ENCODE measurements around the gene RAD51B.
"Not testable (repeated sequence)": the region's sequence is repeated elsewhere in the genome, so short reads cannot be mapped to it uniquely, and the experiment has no call there.

The RAD51B gene

GRCh38 chr14:68295316-68295816, 475.8 kb downstream of the RAD51B start:
- DNase-seq (ENCODE audit: low read depth in 2 of 2): no peak

DNA sequence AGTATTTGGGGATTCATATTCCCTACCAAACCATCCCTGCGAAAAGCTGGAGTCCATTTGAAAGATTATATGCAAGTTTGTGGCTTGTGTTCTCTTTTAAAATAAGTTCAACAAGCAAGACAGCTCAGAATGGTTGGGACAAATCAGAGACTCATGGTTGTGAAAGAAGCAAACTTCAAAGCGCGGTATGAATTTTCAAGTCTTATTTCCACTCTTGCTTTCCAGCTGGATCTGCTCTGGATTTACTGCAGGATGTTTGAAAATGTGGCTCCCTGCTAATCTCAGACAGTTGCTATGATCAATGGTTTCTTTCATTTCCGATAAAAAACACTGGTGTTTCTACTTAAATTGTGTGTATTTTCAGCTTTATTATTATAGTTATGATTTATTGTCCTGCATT, 477.5 kb downstream of the RAD51B start:
- DNase-seq (ENCODE audit: low read depth in 2 of 2): no peak

GRCh38 chr14:68297876-68298468, 478.4 kb downstream of the RAD51B start:
- DNase-seq (ENCODE audit: low read depth in 2 of 2): no peak

GRCh38 chr14:68300608-68301007, 481.0 kb downstream of the RAD51B start:
- no peak for DNase-seq (ENCODE audit: low read depth in 2 of 2)

DNA sequence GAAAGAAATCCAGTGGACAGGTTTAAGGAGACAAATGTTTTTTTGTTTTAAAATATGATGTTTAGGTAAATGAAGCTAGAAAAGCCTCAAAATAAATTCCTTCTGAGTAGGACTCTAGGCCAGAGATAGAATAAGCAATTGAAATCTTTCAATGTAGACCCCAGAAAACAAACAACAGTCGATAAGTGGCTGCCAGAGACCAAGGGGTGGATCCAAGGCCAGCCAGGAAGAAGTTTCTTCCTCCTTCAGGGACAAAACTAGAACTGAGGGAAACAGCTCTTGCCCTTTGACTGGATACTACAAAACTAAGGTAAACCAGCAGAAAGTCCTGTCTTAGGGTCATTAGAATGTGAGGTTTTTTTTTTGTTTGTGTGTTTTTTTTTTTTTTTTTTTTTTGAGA, 481.6 kb downstream of the RAD51B start:
- DNase-seq (ENCODE audit: low read depth in 2 of 2): no peak

DNA sequence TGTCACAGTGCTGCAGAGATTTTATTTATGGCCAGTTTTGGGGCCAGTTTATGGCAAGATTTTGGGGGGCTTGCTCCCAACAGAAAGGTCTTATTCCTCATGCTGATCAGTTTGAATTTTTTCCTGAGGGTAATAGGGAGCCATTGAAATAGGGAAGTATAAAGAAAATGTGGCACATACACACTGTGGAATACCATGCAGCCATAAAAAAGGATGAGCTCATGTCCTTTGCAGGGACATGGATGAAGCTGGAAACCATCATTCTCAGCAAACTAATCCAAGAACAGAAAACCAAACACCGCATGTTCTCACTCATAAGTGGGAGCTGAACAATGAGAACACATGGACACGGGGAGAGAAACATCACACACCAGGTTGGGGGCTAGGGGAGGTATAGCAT, 483.4 kb downstream of the RAD51B start:
- not testable (repeated sequence) for DNase-seq (ENCODE audit: low read depth in 2 of 2)

- DNase-seq (ENCODE audit: low read depth in 2 of 2): no peak
These were observed 486.2 kb downstream of the RAD51B start for GRCh38 chr14:68305738-68306137.

GRCh38 chr14:68306265-68306933, 486.8 kb downstream of the RAD51B start:
- no peak for DNase-seq (ENCODE audit: low read depth in 2 of 2)

DNA sequence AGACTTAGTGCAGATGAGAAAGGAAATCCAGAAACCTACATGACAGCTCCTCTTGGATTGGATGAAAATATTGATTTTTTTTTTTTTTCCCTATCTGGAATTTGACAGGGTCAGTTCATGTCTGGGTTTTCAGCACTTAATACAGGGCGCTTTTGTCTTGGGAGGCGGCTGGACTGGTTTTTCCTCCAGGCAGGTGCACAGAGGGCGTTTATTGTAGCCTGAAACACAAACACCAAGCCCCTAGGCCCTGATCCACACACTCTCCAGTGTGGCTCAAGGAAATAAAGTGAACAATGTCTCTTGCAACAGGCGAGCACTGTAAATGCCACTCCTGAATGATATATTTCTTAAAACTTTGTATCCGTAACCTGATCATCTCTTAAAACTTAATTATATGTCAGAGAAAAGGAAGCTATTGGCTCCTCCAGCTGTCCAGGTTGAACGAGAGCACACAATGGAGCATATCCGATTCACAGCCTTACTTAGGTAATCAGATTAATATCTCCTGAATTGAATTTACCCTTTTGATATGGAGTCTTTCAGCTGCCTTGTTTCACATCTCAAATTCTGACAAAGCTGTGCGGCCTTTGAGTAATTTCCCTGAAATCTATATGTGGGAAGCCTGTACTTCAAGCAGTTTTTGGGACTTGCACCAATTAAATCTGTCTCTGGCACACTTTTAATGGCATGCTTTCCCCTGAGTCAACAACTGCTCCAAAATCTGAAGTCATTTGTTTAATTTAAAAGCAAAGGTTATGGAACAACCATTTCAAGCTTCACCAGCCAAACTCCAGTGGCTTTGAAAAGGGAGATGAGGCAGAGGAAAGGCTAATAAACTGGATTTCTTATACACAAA, 487.6 kb downstream of the RAD51B start:
- no peak for DNase-seq (ENCODE audit: low read depth in 2 of 2)

- no peak for DNase-seq (ENCODE audit: low read depth in 2 of 2)
These were observed 488.2 kb downstream of the RAD51B start for GRCh38 chr14:68307790-68308168.

DNA sequence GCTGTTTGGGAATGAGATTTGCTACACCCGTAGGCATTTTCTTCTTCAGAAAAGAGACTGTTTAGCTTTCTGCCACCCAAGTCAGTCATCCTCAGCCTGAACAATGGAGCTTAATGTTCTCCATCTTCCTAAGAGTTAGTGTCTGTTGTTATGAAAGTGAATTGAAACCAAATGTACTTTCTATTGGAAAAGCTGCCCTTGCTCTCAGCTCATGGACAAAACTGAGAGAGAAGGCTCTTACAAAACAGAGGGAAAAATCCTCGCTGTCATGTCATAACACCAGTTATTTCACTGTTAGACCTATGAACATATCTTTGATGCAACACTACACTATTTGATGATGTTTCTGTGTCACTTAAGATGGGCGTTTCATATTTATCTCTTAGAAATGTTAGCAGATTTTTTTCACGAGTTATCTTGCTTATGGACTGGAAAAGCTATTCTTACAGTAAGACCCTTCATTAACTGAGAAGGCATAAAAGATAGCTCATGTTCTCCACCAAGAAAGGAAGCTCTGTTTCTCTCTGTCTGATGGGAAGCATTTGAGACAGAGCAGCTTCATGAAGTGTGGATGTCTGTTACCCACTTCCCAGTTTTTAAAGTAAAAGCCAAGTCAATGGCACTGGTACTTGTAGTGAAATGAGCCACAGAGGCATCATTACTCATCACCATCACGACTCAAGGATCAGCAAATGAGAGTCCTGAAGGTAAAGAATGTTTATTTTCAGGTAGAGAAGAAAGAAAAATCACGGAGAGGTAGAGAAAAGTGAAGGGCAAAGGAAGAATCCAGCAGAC, 489.3 kb downstream of the RAD51B start:
- DNase-seq (ENCODE audit: low read depth in 2 of 2): no peak

DNA sequence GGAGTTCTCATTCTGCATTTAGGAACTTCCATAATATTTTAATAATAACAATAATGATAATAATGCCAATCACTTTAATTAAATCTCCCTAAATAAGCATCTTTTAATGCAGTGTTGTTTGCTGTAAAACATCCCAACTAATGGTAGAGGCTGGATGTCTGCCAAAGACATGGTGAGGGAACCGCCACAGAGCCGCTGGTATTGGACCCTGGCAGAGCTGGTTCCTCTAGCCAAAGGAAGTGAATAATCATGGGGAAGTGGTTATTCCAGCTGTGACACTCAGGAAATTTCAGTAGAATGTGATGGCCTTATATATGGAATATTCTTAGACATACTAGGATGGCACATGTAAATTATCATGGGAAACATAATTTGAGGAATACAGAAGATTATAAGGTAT, 490.0 kb downstream of the RAD51B start:
- DNase-seq (ENCODE audit: low read depth in 2 of 2): no peak

GRCh38 chr14:68312300-68312699, 492.7 kb downstream of the RAD51B start:
- no peak for DNase-seq (ENCODE audit: low read depth in 2 of 2)

DNA sequence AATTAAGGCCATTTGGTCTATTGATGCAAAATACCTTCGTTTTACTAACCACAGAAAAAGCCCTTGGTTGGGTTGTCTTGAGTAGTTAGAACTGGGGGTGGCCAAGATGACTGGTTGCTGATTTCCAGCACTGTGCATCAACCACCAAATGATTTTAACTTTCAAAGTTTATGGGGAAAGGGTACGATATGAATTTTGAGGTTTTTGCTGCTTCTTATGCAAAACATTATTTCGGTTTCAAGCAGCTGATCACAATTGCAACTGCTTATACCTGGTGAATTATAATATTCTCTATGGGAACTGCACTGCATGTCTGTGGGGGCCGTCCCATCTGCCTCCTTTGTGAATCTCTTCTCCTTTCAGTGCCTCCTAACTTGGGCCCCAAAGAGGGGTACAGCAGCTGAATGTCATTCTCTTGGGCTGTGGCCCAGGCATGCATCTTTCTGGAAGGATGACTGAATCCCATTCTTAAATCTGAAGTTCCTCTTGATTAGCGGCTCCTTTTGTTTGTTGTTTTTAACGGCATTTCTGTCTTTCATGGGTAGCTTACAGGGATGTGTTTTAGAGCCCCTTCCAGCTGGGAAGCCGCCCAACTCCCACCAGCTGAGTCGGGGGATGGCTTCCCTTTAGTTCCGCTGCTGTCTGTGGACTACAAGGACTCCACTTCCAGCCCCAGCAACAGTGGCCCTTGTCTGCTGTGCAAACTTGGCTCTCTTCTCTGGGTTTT, 493.5 kb downstream of the RAD51B start:
- DNase-seq (ENCODE audit: low read depth in 2 of 2): no peak

DNA sequence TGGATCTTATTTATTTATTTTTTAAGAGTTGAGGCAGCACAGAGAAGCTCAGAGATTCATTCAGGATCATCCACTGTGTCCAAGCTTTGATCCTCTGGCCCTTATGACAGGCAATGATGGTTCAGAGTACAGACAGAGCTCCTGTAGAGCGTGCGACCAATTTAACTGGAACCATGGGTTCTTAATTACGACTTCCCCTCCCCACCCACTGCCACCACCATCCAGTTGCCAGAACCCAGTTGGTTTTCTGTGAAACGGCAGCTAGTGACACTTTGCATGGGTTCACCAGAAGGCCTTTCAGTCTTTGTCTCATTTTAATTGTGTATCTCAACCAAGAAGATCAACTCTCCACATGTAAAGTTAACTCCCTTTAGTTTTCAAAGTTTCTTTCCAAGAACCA, 495.1 kb downstream of the RAD51B start:
- DNase-seq (ENCODE audit: low read depth in 2 of 2): no peak

DNA sequence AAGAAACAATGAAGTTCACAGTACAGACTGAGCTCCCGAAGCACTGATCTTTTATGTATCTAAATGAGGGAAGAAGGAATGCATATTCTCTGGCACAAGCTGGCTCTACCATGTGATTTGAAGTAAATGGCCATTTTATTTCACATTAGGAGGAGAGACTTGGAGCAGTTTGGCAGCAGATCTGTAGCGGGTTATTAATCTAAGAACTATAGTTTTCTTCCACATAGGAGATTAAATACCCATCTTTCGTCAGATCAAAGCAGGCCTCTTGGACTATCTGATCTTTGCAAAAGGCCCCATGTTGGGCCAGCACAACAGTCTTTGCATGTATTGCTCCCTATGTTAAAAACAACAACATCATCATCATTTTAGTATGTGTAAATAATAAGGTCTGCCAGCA, 495.5 kb downstream of the RAD51B start:
- no peak for DNase-seq (ENCODE audit: low read depth in 2 of 2)

GRCh38 chr14:68316078-68316868, 496.7 kb downstream of the RAD51B start:
- DNase-seq (ENCODE audit: low read depth in 2 of 2): no peak

DNA sequence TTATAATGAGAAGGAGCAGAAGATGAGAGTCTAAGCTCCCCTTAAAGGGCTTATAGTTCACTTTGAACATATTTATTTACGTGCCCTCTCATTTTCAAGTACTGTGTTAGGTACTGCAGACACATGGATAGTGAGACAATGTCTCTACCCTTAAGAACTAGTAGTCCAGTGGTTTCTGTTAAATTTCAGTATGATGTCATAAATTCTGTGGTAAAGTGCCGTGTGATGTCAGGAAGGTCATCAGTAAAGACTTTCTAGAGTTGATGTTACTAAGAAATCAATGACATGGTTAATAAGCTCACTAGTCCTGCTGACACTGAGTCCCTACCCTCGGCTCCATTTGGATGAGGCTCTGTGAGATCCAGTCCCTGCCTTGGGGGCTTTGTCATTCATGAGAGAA, 497.7 kb downstream of the RAD51B start:
- no peak for DNase-seq (ENCODE audit: low read depth in 2 of 2)

DNA sequence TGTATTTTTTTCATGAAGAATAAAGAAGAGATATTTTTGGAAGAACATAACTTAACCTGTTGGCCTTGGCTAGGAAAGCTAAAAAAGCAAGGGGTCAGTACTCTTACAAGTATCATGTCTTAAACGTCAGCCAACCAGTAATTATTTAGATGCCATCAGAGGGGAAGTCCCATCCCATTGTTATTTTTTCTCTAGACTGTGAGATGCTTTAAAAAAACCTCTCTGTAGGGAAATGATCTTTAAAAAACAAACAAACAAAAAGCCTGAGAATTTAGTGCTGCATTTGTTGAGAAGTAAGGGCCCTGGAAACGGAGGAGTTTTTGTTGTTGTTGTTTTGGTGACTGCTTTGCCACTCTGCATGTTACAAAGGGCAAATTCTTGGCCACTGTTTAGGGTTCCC, 499.2 kb downstream of the RAD51B start:
- no peak for DNase-seq (ENCODE audit: low read depth in 2 of 2)

DNA sequence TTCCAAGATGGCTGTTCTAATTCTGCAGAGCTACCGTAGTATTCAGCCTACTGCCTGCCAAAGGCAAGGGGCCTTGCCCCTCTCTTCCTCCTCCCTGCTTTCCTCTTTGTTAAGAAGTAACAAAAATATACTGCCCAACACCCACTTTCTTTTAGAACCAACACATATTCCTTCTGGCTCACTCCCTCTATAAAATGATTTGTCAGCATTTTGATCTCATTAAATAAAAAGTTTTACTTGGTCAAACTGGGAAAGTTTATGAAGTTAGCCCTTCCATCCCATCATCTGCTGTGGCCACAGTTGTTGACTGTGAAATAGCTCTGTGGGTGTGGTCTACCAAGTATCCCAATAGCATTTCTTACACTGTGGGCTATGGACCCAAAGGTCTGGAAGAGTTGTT, 500.9 kb downstream of the RAD51B start:
- DNase-seq (ENCODE audit: low read depth in 2 of 2): no peak
